ENCODE results near the gene CRYAB.

CRYAB gene

GRCh38 chr11:111871693-111872161, 39.8 kb downstream of the CRYAB start:
- Histone ChIP-seq H3K9me3 (ENCODE audit: insufficient read depth, low read length, severe bottlenecking) (no peaks in the 10 kb centered on the region), H3K36me3 (ENCODE audit: insufficient read depth, low read length) (peaks cover 39% of the 10 kb centered on the region), H3K4me2 (ENCODE audit: insufficient read depth, low read length) (peak overlapping the region; percentile 93), H3K79me2 (ENCODE audit: insufficient read depth, low read length) (peaks cover 12% of the 10 kb centered on the region), H3K4me1 (ENCODE audit: insufficient read depth, low read length) (peaks cover 33% of the 10 kb centered on the region), H3K4me3 (ENCODE audit: low read depth in 1 of 2, low read length in 2 of 2) (peak overlapping the region; percentile 75 to 92), H3K27me3 (ENCODE audit: insufficient read depth, low read length, poor library complexity) (no peaks in the 10 kb centered on the region), H2AFZ (ENCODE audit: low read depth, low read length) (peak overlapping the region; percentile 98), H3K27ac (ENCODE audit: low read length) (peak overlapping the region; percentile 73), H3K9ac (ENCODE audit: low read depth, low read length) (peak overlapping the region; percentile 68), H4K20me1 (ENCODE audit: insufficient read depth, low read length) (no peaks in the 10 kb centered on the region)
- no peak for DNase-seq
- no peak for TF ChIP-seq CTCF (IDR thresholded peaks at IDR 0.05; ENCODE audit: borderline replicate concordance, extremely low read depth, low read length, poor library complexity, severe bottlenecking)
- no peak for ATAC-seq (ENCODE audit: insufficient read depth, low read depth)

GRCh38 chr11:111870886-111871692, 40.5 kb downstream of the CRYAB start, which contains the start of gene ALG9:
TSS of gene ALG9 (minus strand) at chr11:111871581. CDS start at chr11:111871482, 99 bp downstream.
- Histone ChIP-seq H3K4me3 (ENCODE audit: low read depth in 1 of 2, low read length in 2 of 2) (peak within 1 kb of the TSS; percentile 75 to 92), H3K79me2 (ENCODE audit: insufficient read depth, low read length) (peaks cover 12% of the 10 kb centered on the region), H3K36me3 (ENCODE audit: insufficient read depth, low read length) (peaks cover 39% of the 10 kb centered on the region), H4K20me1 (ENCODE audit: insufficient read depth, low read length) (no peaks in the 10 kb centered on the region), H3K4me2 (ENCODE audit: insufficient read depth, low read length) (peak within 1 kb of the TSS; percentile 93), H3K27me3 (ENCODE audit: insufficient read depth, low read length, poor library complexity) (no peaks in the 10 kb centered on the region), H3K4me1 (ENCODE audit: insufficient read depth, low read length) (peaks cover 33% of the 10 kb centered on the region), H3K9ac (ENCODE audit: low read depth, low read length) (peak within 1 kb of the TSS; percentile 68), H2AFZ (ENCODE audit: low read depth, low read length) (peak within 1 kb of the TSS; percentile 98), H3K27ac (ENCODE audit: low read length) (peak within 1 kb of the TSS; percentile 73), H3K9me3 (ENCODE audit: insufficient read depth, low read length, severe bottlenecking) (no peaks in the 10 kb centered on the region)
- TF ChIP-seq EZH2 (IDR thresholded peaks at IDR 0.05; ENCODE audit: borderline replicate concordance, low read depth, low read length, severe bottlenecking) (no peak), CTCF (IDR thresholded peaks at IDR 0.05; ENCODE audit: borderline replicate concordance, extremely low read depth, low read length, poor library complexity, severe bottlenecking) (peak; percentile 48)
- DNase-seq: peak; percentile 89
- peak; percentile 89 for ATAC-seq (ENCODE audit: insufficient read depth, low read depth)

GRCh38 chr11:111870522-111870885, 41.1 kb downstream of the CRYAB start:
- H3K79me2 ChIP-seq (ENCODE audit: insufficient read depth, low read length): peaks cover 12% of the 10 kb centered on the region
- H3K4me3 ChIP-seq (ENCODE audit: low read depth in 1 of 2, low read length in 2 of 2): peak overlapping the region; percentile 75 to 92
- ATAC-seq (ENCODE audit: insufficient read depth, low read depth) (peak; percentile 8), DNase-seq (no peak)
- TF ChIP-seq CTCF (IDR thresholded peaks at IDR 0.05; ENCODE audit: borderline replicate concordance, extremely low read depth, low read length, poor library complexity, severe bottlenecking): no peak
- no peak for TF ChIP-seq EZH2 (IDR thresholded peaks at IDR 0.05; ENCODE audit: borderline replicate concordance, low read depth, low read length, severe bottlenecking)
- H3K4me1 ChIP-seq (ENCODE audit: insufficient read depth, low read length): peaks cover 33% of the 10 kb centered on the region
- H3K4me2 ChIP-seq (ENCODE audit: insufficient read depth, low read length): peak overlapping the region; percentile 93
- no peaks in the 10 kb centered on the region for H3K9me3 ChIP-seq (ENCODE audit: insufficient read depth, low read length, severe bottlenecking)
- peak overlapping the region; percentile 68 for H3K9ac ChIP-seq (ENCODE audit: low read depth, low read length)
- peaks cover 37% of the 10 kb centered on the region for H3K36me3 ChIP-seq (ENCODE audit: insufficient read depth, low read length)
- H2AFZ ChIP-seq (ENCODE audit: low read depth, low read length): peak overlapping the region; percentile 98
- H3K27ac ChIP-seq (ENCODE audit: low read length): peak overlapping the region; percentile 73
- no peaks in the 10 kb centered on the region for H4K20me1 ChIP-seq (ENCODE audit: insufficient read depth, low read length)
- H3K27me3 ChIP-seq (ENCODE audit: insufficient read depth, low read length, poor library complexity): no peaks in the 10 kb centered on the region

Measured in DND-41 (cell line).